Thoracic aorta (tissue), 2 donors: ENCODE measurements around the gene TOR2A. TPM values are rescaled to one million over a fixed set of nuclear protein-coding genes. Genes with fewer than 3 reads are reported as not detected.

Source experiments
- ATAC-seq: fragments of 150-250 bp; one replicate; pipeline ENCODE4 v1.8.0; 2017; ENCODE audit warnings: low read depth; ENCODE audit not compliant: insufficient number of reproducible peaks, low FRiP score
- DNase-seq: peaks from one replicate; pipeline ENCODE4 v3.0.0-alpha.2; 2020; ENCODE audit warnings: low spot score
- H3K27ac ChIP-seq, 2 donors: fragments of 200-600 bp; sonication (generic); 1 replicate in 1 of 2; 2 replicates in 1 of 2; pipeline ENCODE4 v1.5.1; 2016; ENCODE audit warnings: mild to moderate bottlenecking in 2 of 2, moderate library complexity in 2 of 2
- H3K27me3 ChIP-seq: fragments of 200-600 bp; sonication (generic); replicated peaks from 2 replicates; pipeline ENCODE4 v1.6.0; 2016; ENCODE audit warnings: mild to moderate bottlenecking; ENCODE audit not compliant: insufficient read depth
- H3K36me3 ChIP-seq: fragments of 200-600 bp; sonication (generic); one replicate; pipeline ENCODE4 v1.5.1; 2016
- H3K4me1 ChIP-seq, 2 donors: fragments of 200-600 bp; sonication (generic); 1 replicate in 1 of 2; 2 replicates in 1 of 2; pipeline versions ENCODE4 v1.5.1 to v1.6.0; 2016; ENCODE audit warnings: low read depth in 2 of 2, mild to moderate bottlenecking in 1 of 2; ENCODE audit not compliant: control insufficient read depth in 1 of 2
- H3K4me3 ChIP-seq: fragments of 200-600 bp; sonication (generic); 2 replicates; pipeline ENCODE4 v1.5.1; 2016; ENCODE audit warnings: mild to moderate bottlenecking
- H3K9me3 ChIP-seq: fragments of 200-600 bp; sonication (generic); 2 replicates; pipeline ENCODE4 v1.5.1; 2016
- total RNA-seq, 2 donors: library from RNA; depleted of rRNA; stranded (reverse); fragments of >200 nt; gene quantifications; one replicate each; pipeline versions ENCODE4 v1.1.0 to v1.2.3, GENCODE V29; 2016
- TF ChIP-seq, protein P1 (sequence below): fragments of 200-600 bp; sonication (generic); IDR thresholded peaks from one replicate; pipeline ENCODE4 v1.5.1; 2019; ENCODE audit warnings: antibody characterized with exemption

The TOR2A gene
- total RNA-seq, 2 donors from 2014 or later: 14.5 to 16.9 TPM

DNA sequence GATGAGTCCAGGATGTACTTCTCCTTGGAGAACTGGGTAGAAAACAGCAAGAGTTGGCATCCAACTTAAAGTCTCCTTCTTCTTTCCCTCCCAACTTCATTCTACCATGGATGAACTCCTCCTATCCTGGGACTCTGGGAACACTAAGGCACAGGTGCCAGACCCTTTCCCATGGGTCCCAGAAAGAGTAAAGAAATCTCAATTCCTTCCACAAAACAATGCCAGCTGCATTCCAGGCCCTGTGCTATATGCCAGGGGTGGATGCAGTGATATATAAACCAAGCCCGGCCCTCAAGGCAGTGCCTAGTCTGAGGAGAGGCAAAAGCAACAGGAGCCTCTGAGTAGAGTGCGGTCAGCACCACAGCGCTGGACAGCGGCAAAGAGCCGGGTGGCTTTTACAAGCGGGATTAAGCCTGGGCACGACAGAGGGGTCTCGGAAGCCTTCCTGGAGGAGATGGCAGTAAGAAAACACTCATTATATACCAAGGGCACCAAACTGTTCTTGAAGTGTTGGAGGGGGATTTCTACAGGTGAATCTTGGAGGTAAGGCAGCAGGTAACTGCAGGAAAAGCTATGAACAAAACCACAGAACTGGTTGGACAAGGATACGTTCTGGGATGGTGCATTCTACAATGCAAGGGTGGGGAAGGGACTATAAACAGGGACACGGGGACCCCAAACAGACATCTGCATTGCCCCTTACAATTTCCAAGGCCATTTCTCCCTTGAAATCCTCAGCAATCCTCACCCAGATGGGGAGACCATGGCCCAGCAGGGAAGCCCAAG is 16.4 kb upstream of the TOR2A start:
- Histone ChIP-seq H3K9me3 (no peaks in the 10 kb centered on the region), H3K4me1 (peaks cover 0 to 8% of the 10 kb centered on the region in 2 donors), H3K27me3 (peaks cover 7% of the 10 kb centered on the region), H3K36me3 (peaks cover 6% of the 10 kb centered on the region), H3K4me3 (no peak overlapping the region), H3K27ac (no peak overlapping the region)
- TF ChIP-seq, protein P1, sequence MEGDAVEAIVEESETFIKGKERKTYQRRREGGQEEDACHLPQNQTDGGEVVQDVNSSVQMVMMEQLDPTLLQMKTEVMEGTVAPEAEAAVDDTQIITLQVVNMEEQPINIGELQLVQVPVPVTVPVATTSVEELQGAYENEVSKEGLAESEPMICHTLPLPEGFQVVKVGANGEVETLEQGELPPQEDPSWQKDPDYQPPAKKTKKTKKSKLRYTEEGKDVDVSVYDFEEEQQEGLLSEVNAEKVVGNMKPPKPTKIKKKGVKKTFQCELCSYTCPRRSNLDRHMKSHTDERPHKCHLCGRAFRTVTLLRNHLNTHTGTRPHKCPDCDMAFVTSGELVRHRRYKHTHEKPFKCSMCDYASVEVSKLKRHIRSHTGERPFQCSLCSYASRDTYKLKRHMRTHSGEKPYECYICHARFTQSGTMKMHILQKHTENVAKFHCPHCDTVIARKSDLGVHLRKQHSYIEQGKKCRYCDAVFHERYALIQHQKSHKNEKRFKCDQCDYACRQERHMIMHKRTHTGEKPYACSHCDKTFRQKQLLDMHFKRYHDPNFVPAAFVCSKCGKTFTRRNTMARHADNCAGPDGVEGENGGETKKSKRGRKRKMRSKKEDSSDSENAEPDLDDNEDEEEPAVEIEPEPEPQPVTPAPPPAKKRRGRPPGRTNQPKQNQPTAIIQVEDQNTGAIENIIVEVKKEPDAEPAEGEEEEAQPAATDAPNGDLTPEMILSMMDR: no peak
- no peak for ATAC-seq
- DNase-seq: no peak

DNA sequence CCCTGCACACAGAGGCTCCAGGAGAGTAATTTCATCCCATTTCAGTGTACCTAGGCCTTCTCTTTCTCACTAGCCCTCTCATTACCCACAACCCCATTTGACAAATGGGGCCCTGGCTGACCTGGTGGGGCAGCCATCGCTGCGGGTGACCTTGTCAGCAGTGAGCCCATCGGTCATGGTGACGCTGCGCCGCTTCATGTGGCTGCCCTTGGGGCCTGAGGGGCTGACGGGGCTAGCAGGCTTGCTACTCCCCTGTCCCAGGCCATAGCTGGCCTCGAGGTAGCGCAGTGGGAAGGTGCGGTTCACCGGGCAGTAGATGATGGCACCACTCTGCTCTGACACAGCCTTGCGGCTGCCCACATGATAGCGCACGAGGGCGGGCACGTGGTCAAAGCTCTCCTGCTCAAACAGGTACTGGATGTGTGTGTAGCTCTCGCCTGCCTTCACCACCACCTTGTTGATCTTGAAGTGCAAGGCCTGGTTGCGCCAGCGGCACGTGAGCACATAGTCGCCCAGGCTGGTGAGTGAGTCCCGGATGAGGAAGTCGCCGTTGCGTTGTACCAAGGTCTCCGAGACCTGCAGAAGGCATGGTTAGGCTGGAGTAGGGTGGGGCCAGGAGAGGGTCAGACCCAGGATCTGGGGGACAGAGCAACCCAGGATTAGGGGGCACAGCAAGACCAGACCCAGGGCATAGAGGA is 14.1 kb upstream of the TOR2A start:
- DNase-seq: no peak
- H3K27me3 ChIP-seq: peaks cover 7% of the 10 kb centered on the region
- ATAC-seq: no peak
- TF ChIP-seq, protein P1: no peak
- peaks cover 6% of the 10 kb centered on the region for H3K36me3 ChIP-seq
- no peak overlapping the region for H3K4me3 ChIP-seq
- no peaks in the 10 kb centered on the region for H3K9me3 ChIP-seq
- H3K27ac ChIP-seq: no peak overlapping the region
- H3K4me1 ChIP-seq: no peaks in the 10 kb centered on the region

GRCh38 chr9:127746959-127747569 is 12.0 kb upstream of the TOR2A start:
- TF ChIP-seq, protein P1: no peak
- Histone ChIP-seq H3K4me1 (no peaks in the 10 kb centered on the region), H3K27me3 (no peaks in the 10 kb centered on the region), H3K4me3 (no peak overlapping the region), H3K36me3 (peaks cover 6% of the 10 kb centered on the region), H3K27ac (no peak overlapping the region), H3K9me3 (no peaks in the 10 kb centered on the region)
- ATAC-seq (no peak), DNase-seq (no peak)

DNA sequence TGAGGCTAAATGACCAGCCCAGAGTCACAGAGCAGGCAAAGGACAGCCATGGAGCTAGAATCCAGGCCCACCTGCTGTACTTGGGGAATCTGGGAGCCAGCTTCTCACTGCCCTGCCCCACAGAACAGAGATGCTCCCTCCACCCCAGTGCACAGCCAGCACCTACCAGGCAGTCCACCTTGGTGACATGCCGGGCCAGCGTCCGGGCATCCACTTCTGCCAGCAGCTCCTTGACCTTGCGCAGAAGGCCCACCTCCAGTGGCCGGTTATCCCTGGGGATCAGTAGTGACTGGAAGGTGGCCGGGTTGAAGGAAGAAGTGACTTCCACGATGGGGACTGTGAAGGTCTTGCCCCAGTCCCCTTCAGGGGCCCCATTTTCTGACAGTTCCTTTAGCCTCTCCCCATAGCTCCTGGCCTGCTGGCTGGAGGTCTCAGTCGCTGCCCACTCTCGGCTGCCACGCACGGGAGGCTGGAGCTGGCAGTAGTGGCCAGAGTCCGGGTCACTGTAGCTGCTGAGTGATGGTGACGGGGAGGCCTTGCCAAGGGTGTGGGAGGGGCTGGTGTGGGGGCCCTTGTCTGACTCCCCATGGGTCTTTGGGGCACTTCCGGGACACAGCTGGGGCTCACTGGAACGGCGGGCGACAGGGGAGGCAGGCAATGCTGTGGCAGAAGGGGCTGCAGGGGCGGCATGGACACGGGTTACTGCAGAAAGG is 9.5 kb upstream of the TOR2A start:
- TF ChIP-seq, protein P1: no peak
- ATAC-seq (no peak), DNase-seq (no peak)
- Histone ChIP-seq H3K4me3 (no peak overlapping the region), H3K36me3 (no peaks in the 10 kb centered on the region), H3K4me1 (no peaks in the 10 kb centered on the region), H3K27me3 (no peaks in the 10 kb centered on the region), H3K9me3 (no peaks in the 10 kb centered on the region), H3K27ac (no peak overlapping the region)
